Astrocyte of the spinal cord (primary cell): ENCODE results near the gene KBTBD3.

Source experiments
- DNase-seq: peaks from one replicate; pipeline ENCODE4 v3.0.0; 2011; ENCODE audit warnings: low read depth, low spot score
- H3K4me3 ChIP-seq: 2 replicates; pipeline ENCODE4 v1.5.1; 2011; ENCODE audit warnings: low read depth, mild to moderate bottlenecking, low read length, moderate library complexity
- CTCF ChIP-seq: IDR thresholded peaks from 2 replicates; pipeline ENCODE4 v1.5.1; 2012; ENCODE audit warnings: low read depth, mild to moderate bottlenecking, low read length, inconsistent platforms
- in situ Hi-C: cut with HindIII; loops from 2 replicates; pipeline ENCODE4 v1.10.0; 2017; ENCODE audit warnings: low sequenced_read_pairs

Gene KBTBD3

GRCh38 chr11:106047631-106048030 lies 29.5 kb downstream of the KBTBD3 start:
- DNase-seq = no peak

DNA sequence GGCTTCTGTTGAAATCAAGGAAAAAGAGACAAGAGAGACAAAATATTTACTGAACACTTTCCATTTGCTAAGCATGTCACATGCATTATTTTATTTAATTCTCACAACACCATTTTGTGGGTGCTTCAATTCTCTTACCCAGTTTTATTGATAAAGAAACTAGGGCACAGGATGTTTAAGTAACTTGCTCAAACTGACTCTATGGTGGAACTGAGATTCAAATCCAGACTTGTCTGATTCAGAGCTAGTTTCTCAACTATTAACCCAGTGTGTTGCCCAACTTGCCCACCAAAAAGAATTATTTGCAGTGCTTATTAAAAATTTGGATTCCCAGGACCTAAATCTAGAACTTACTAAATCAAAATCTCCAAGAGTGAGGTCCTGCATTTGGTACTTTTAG lies 33.6 kb downstream of the KBTBD3 start:
- in situ Hi-C loops = no loop called here
- DNase-seq = no peak
- H3K4me3 ChIP-seq = no peak overlapping the region
- no peak for TF ChIP-seq CTCF

More at GRCh38 chr11:106047631-106048030, 29.5 kb downstream of the KBTBD3 start:
- in situ Hi-C loops = no loop called here
- TF ChIP-seq CTCF = no peak
- no peak overlapping the region for H3K4me3 ChIP-seq

DNA sequence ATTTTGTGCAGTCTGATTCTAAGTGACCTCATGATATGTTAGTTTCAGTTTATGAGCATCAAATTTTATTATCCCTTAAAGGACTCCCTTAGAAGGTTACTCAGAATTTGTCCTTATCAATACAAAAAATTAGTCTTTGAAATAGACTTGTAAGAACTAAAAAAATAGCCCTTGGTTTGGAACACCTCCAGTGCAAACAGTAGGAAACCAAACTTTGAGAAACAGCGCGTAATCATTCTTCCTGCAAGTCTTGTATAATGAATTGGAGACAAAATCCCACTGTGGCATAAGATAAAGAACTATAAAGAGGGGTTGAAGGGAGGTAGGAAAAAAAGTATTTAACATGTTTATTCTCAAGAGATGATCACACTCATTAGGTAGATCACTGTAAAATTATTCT lies 44.3 kb downstream of the KBTBD3 start:
- in situ Hi-C loops = no loop called here
- TF ChIP-seq CTCF = no peak
- peak; percentile 52 for DNase-seq
- H3K4me3 ChIP-seq = no peak overlapping the region

GRCh38 chr11:106031936-106032335 lies 45.2 kb downstream of the KBTBD3 start:
- TF ChIP-seq CTCF = no peak
- in situ Hi-C loops = no loop called here
- DNase-seq = no peak
- no peak overlapping the region for H3K4me3 ChIP-seq

- no peak for TF ChIP-seq CTCF
- DNase-seq = no peak
- no peak overlapping the region for H3K4me3 ChIP-seq
- in situ Hi-C loops = no loop called here
Measured at GRCh38 chr11:106031202-106031810, 45.8 kb downstream of the KBTBD3 start.

- in situ Hi-C loops = no loop called here
- H3K4me3 ChIP-seq = no peak overlapping the region
- TF ChIP-seq CTCF = no peak
- DNase-seq = no peak
Measured at GRCh38 chr11:106030609-106031008, 46.5 kb downstream of the KBTBD3 start.

- H3K4me3 ChIP-seq = peak overlapping the region; percentile 89
- TF ChIP-seq CTCF = no peak
- in situ Hi-C loops = no loop called here
- no peak for DNase-seq
Measured at GRCh38 chr11:106022795-106023275, 54.3 kb downstream of the KBTBD3 start.
